ENCODE data around the gene KRT32.
A peak's percentile ranks its signal among the peaks of the same experiment; 100 is the strongest.

DNA sequence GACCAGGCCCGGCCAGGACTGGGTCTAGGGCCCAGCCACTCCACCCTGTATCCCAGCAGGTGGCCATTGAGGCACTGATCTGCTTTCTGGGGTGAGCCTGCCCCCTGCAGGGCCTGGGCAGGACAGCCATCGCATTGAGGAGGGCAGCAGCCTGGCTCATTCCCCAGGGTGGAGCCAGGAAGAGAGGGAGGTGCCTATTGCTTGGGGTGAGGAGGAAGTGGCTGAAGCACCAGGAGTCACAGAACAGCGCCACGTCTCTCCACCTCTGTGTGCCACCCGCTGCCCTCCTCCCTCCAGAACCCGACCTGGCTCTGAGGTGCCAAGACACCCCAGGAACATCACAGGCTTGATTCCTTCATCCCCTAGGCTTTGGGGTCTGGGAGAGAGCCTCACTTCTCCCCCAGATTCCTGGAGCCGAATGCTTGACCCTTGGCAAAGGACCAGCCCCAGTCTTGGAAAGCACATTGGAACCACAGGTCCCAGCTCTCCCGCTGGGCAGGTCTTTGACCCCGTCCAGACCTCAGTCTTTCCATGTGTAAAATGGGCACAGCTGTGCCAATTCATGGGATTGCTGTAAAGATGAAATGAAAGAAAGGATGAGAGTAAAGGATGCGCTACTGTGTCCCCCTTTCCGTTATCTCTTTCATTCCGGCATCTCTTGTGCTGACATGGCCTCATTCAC, 29.8 kb upstream of the KRT32 start:
- TF ChIP-seq POLR2A (IDR thresholded peaks at IDR 0.05) (no peak), POLR2AphosphoS5 (IDR thresholded peaks at IDR 0.05) (peak in 2 of 3 donors; percentile 26 to 62)
- TF ChIP-seq, protein P1, sequence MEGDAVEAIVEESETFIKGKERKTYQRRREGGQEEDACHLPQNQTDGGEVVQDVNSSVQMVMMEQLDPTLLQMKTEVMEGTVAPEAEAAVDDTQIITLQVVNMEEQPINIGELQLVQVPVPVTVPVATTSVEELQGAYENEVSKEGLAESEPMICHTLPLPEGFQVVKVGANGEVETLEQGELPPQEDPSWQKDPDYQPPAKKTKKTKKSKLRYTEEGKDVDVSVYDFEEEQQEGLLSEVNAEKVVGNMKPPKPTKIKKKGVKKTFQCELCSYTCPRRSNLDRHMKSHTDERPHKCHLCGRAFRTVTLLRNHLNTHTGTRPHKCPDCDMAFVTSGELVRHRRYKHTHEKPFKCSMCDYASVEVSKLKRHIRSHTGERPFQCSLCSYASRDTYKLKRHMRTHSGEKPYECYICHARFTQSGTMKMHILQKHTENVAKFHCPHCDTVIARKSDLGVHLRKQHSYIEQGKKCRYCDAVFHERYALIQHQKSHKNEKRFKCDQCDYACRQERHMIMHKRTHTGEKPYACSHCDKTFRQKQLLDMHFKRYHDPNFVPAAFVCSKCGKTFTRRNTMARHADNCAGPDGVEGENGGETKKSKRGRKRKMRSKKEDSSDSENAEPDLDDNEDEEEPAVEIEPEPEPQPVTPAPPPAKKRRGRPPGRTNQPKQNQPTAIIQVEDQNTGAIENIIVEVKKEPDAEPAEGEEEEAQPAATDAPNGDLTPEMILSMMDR (IDR thresholded peaks at IDR 0.05) = peak in 5 of 7 experiments; percentile 47 to 87 (median 55)
